Neural progenitor cell (in vitro differentiated cells): ENCODE results near the gene ZSWIM6.

Experiments used
- EZH2 ChIP-seq: fragments of 200-600 bp; sonication (generic); IDR thresholded peaks from 2 replicates; pipeline ENCODE4 v1.6.1; 2017; ENCODE audit warnings: antibody characterized with exemption, mild to moderate bottlenecking, moderate library complexity
- EZH2phosphoT487 ChIP-seq: fragments of 200-600 bp; sonication (generic); IDR thresholded peaks from 2 replicates; pipeline ENCODE4 v1.6.1; 2017; ENCODE audit warnings: antibody characterized with exemption
- TF ChIP-seq, protein P1 (sequence below): fragments of 200-600 bp; sonication (generic); IDR thresholded peaks from 2 replicates; pipeline ENCODE4 v1.5.1; 2017; ENCODE audit warnings: antibody characterized with exemption, mild to moderate bottlenecking

DNA sequence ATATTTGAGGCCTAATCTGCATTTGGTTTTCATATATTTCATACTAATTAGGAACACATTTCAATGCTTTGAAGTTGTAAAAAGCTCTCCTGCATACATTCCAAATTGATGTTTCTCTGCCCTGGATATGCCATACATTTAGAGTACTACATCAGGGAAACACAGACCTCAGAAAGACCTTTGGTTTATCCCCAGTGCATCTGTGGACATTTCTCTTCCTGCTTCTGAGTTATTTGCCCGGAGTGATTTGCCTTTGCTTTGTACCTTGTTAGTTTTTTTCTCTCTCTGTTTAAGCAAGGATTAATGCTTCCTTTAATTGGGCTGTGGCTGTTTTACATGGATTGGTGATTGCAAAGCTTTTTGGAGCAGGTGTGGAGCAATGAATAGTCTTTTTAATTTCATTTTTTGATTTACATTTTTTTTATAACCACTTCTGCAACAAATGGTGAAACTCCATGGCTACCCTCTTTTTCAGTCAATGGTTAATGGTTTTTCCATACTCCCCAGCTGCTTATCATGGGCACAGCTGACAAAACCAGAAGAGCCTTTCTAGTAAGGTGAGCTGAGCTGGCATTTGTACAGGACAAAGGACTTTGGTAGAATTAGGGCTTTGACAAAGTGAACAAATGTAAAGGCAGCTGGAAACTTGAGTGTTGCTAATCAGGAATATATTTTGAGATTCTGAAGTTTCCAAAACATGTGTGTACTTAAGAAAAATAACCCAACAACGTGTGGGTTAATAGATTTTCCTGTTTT is 54.2 kb downstream of the ZSWIM6 start:
- TF ChIP-seq, protein P1, sequence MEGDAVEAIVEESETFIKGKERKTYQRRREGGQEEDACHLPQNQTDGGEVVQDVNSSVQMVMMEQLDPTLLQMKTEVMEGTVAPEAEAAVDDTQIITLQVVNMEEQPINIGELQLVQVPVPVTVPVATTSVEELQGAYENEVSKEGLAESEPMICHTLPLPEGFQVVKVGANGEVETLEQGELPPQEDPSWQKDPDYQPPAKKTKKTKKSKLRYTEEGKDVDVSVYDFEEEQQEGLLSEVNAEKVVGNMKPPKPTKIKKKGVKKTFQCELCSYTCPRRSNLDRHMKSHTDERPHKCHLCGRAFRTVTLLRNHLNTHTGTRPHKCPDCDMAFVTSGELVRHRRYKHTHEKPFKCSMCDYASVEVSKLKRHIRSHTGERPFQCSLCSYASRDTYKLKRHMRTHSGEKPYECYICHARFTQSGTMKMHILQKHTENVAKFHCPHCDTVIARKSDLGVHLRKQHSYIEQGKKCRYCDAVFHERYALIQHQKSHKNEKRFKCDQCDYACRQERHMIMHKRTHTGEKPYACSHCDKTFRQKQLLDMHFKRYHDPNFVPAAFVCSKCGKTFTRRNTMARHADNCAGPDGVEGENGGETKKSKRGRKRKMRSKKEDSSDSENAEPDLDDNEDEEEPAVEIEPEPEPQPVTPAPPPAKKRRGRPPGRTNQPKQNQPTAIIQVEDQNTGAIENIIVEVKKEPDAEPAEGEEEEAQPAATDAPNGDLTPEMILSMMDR = no peak
- TF ChIP-seq EZH2 = no peak
- no peak for TF ChIP-seq EZH2phosphoT487
